ENCODE data around the gene THAP3. TPM values are rescaled to one million over a fixed set of nuclear protein-coding genes. Genes with fewer than 3 reads are reported as not detected.
"Not testable (repeated sequence)": the region's sequence is repeated elsewhere in the genome, so short reads cannot be mapped to it uniquely, and the experiment has no call there.

The THAP3 gene
- total RNA-seq, 1 experiment from 2014 or later, result 35.5 TPM

DNA sequence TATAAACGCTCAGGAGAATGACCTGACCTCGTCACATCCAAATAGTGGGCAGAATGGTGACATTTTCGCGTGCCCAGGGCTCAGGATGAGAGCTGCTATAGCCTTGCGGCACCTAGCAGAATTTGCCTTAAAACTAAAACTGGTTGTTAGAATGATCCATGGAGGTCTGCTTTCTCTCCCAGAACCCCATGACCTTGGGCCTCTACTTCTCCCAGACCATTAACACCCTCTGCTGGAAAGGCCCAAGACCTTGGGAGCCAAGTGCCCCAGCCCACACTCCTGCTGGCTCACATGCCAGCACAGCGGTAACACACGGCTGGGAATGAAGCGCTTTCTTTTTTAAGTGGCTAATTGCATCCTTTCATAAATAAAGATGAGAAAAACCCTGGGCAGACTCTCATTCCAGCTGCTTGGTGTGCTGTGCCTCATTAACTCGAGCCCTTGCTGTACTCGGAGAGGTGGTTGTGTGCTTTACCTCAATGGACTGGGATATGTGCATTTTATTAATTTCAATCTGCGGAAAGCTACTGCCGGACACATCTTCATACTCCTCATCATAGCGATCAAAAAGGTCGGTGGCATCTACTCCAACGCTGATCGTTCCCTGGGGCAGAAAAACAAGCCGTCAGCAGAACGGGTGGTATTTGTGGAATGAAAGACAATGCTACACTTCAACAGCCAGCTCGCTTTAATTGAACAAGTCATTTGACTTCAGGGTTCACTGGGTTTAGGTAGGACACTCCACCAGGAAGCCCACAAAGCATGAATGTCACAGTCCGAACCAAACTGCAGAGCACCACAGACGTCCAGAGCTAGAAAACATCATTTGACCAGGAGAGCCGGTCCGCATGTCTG, 29.0 kb downstream of the THAP3 start:
- Histone ChIP-seq H3K9me3 (replicated peaks) (no peaks in the 10 kb centered on the region), H3K4me3 (no peak overlapping the region), H3K4me1 (no peaks in the 10 kb centered on the region), H3K27me3 (no peaks in the 10 kb centered on the region), H3K27ac (no peak overlapping the region), H3K36me3 (peaks cover 44% of the 10 kb centered on the region)
- DNase-seq, result no peak

DNA sequence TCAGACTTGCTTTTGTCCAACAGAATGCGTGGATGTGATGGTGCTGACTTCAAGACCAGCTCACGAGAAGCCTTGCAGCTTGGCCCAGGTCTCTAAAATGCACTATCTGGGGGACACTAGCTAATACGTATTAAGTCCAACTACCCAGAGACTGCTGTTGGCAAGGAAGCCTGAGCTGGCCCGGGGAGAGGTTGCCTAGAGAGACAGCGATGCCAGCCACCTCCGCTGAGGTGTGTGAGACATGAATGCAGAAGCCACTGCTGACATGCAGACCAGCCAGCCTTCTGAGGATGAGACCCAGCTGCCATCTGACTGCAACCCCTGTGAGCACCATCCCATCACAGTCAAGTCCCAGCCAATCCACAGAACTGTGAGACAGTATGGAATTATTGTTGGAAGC, 32.5 kb downstream of the THAP3 start:
- H3K27ac ChIP-seq, result no peak overlapping the region

DNA sequence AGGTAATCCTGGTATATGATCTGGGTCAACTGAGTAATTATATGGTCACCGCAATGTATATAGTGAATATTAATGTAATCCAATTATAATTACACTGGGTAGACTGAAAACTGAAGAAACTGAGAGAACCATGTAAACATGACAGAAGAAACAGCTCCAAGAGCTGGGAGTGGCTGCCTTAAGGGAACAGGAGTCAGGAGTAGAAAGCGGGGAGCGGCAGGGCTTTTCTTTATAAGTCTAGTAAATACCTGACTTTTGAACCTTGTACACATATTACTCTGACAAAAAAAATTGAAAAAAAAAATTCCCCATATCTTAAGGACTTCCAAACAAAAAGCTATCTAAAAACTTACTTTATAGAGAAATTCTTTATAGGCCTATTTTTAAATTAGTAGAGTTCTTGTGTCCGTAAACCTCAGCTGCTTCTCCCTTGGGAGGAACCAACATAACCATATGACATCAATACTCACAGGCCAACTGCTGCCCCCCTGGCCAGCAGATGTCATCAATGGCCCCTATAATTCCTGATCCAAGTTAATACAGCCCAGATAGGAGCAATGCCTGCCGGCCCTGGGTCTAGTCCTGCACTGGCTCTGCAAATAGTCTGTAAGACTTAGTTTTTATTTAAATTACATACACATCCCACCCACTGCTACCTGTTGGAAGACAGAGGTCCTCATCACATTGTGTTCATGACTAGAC, 33.8 kb downstream of the THAP3 start:
- H3K4me1 ChIP-seq, result no peaks in the 10 kb centered on the region
- no peak overlapping the region for H3K27ac ChIP-seq
- H3K4me3 ChIP-seq, result no peak overlapping the region
- H3K36me3 ChIP-seq, result peaks cover 32% of the 10 kb centered on the region
- DNase-seq, result no peak
- no peaks in the 10 kb centered on the region for H3K27me3 ChIP-seq
- no peaks in the 10 kb centered on the region for H3K9me3 ChIP-seq (replicated peaks)

More for the DNA sequence above, 32.5 kb downstream of the THAP3 start:
- no peak overlapping the region for H3K4me3 ChIP-seq
- DNase-seq, result no peak
- H3K9me3 ChIP-seq (replicated peaks), result no peaks in the 10 kb centered on the region
- no peaks in the 10 kb centered on the region for H3K27me3 ChIP-seq
- H3K4me1 ChIP-seq, result no peaks in the 10 kb centered on the region
- peaks cover 32% of the 10 kb centered on the region for H3K36me3 ChIP-seq

DNA sequence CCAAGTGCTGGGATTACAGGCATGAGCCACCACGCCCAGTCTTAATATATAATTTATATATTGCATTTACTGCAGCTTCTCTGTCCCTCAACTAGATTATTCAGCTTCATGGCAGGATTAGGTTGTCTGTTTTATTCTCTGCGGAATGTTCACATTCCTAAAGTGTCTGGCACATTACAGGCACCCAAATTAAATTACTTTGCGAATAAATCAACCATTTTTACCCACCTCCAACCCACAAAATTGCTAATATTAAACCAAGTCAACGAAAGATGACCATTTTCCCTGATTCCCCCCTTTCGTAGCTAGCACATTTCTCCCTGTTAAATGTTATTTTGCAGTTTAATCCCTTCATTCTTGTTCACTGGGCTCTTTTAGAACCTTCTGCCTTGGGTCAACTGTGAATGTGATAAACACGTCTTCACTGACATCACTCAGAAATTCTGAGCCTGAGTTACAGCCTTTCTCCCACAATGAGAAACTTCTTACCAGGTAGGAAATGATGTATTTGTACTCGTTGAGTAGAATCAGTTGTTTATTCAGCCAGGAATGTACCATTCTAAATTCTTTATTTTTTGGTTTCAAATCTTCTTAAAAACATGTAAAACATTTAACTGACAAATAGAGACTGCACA, 35.9 kb downstream of the THAP3 start:
- no peaks in the 10 kb centered on the region for H3K9me3 ChIP-seq (replicated peaks)
- DNase-seq, result no peak
- H3K4me3 ChIP-seq, result no peak overlapping the region
- H3K27me3 ChIP-seq, result no peaks in the 10 kb centered on the region
- no peaks in the 10 kb centered on the region for H3K4me1 ChIP-seq
- peaks cover 24% of the 10 kb centered on the region for H3K36me3 ChIP-seq
- H3K27ac ChIP-seq, result no peak overlapping the region

DNA sequence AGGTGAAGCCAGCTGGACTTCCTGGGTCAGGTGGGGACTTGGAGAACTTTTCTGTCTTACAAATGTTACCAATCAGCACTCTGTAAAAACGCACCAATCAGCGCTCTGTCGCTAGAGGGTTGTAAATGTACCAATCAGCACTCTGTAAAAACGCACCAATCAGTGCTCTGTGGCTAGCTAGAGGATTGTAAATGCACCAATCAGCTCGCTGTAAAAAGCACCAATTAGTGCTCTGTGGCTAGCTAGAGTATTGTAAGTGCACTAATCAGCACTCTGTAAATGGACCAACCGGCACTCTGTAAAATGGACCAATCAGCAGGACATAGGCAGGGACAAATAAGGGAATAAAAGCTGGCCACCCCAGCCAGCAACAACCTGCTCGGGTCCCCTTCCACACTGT, 37.8 kb downstream of the THAP3 start:
- H3K9me3 ChIP-seq (replicated peaks); H3K4me1 ChIP-seq; H3K27ac ChIP-seq; H3K4me3 ChIP-seq; DNase-seq; H3K27me3 ChIP-seq: not testable (repeated sequence)
- H3K36me3 ChIP-seq, result peaks cover 37% of the 10 kb centered on the region

DNA sequence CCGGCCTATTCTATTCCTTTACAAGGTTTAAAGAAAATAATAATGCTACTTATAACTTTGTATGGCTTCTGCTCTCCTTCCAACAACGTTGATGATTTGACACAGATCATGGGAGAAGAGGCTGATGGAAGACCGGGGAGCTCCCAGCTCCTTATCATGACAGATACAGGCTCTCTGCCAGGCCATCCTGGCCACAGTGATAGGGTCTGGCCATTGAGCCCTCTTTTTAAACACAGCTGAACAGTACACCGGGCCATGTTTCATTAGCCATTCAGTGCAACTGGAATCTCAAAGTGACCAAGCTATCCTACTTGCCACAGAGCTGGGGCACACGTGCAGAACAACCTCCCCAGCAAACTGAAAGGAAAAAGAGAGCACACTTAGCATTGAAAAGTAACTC, 42.0 kb downstream of the THAP3 start:
- no peaks in the 10 kb centered on the region for H3K4me1 ChIP-seq
- peaks cover 58% of the 10 kb centered on the region for H3K36me3 ChIP-seq
- H3K9me3 ChIP-seq (replicated peaks), result no peaks in the 10 kb centered on the region
- H3K4me3 ChIP-seq, result no peak overlapping the region
- no peaks in the 10 kb centered on the region for H3K27me3 ChIP-seq
- no peak for DNase-seq
- H3K27ac ChIP-seq, result no peak overlapping the region

DNA sequence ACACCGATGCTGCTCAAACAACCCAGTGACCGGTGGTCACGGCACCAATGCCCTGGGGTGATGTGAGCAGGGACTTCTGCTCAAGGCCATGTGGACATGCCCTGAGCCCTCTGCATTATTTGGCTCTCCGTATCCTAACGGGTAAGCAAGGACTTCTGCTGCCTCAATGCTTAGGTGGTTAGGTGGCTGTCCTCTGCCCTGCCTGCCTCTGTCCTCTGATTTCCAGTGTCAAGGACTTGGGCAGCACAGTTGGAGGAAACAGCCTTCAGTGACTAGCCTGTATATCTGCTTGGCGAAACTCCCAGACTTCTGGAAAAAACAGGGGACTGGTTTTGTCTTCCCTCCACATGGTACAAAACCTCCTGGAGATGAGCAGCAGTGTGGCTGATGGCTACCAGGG, 42.5 kb downstream of the THAP3 start:
- H3K36me3 ChIP-seq, result peaks cover 61% of the 10 kb centered on the region
- H3K4me3 ChIP-seq, result no peak overlapping the region
- H3K27me3 ChIP-seq, result no peaks in the 10 kb centered on the region
- DNase-seq, result no peak
- no peaks in the 10 kb centered on the region for H3K4me1 ChIP-seq
- H3K27ac ChIP-seq, result no peak overlapping the region
- H3K9me3 ChIP-seq (replicated peaks), result no peaks in the 10 kb centered on the region

DNA sequence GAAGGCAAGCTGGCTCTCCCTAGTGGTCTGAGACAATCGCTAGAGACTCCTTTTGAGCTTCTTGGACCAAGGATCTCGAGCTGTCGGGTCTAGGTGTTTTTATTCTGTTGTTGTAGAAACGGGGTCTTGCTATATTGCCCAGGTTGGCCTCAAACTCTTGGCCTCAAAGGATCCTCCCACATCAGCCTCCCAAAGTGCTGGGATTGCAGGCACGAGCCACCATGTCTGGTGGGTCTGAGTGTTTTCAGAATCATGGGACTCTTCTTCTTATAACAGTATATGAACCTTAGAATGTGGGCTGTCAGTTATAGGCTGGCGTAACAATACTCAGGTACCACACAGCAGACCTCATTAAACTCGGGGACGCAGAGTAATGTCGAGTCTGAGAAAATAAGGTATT, 43.8 kb downstream of the THAP3 start:
- DNase-seq, result no peak
- H3K4me3 ChIP-seq, result no peak overlapping the region
- H3K4me1 ChIP-seq, result no peaks in the 10 kb centered on the region
- H3K27ac ChIP-seq, result no peak overlapping the region
- peaks cover 58% of the 10 kb centered on the region for H3K36me3 ChIP-seq
- no peaks in the 10 kb centered on the region for H3K27me3 ChIP-seq
- no peaks in the 10 kb centered on the region for H3K9me3 ChIP-seq (replicated peaks)

DNA sequence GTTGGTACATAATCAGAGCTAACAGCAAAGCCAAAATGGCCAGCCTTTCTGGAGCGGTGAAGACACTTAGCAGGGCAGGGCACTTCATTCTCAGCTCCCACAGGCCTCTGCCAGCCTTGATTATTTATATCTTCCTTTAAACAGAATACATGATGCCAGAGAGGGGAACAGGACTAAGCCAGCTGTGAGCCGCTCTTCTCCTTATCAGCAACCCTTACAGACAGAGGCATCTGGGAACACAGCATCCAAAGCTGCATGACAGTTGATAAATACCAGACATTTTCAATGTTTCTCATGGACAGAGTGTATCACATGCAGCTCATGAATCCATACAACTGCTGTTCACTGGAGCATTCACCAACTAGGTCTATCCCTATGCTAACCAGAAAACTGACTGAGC, 47.9 kb downstream of the THAP3 start:
- Histone ChIP-seq H3K9me3 (replicated peaks) (no peaks in the 10 kb centered on the region), H3K4me3 (no peak overlapping the region), H3K4me1 (no peaks in the 10 kb centered on the region), H3K36me3 (peaks cover 67% of the 10 kb centered on the region), H3K27me3 (no peaks in the 10 kb centered on the region), H3K27ac (no peak overlapping the region)
- no peak for DNase-seq

DNA sequence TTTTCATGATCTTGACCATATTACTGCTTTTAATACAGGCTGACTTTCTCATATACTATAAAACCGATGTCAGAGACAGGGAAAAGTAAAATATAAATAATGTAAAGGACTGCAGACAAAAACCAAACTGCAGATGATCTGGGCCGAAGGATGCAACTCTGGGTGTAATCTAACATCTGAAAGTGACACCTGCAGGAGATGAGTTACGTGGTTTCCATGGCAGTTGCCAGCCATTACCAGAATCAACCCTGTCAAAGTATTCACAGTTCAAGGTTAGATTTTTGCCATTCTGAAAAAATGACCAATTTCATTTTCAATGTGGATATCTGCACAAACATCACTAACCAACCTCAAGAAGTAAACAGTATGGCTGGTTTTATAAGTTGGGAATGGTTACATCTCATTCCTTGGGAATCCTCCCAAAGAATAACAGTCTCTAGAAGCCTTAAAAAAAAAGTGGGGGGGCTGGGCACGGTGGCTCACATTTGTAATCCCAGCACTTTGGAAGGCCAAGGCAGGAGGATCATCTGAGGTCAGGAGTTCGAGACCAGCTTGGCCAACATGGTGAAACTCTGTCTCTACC, 49.2 kb downstream of the THAP3 start:
- H3K4me1 ChIP-seq, result no peaks in the 10 kb centered on the region
- no peak overlapping the region for H3K27ac ChIP-seq
- H3K36me3 ChIP-seq, result peaks cover 71% of the 10 kb centered on the region
- no peaks in the 10 kb centered on the region for H3K9me3 ChIP-seq (replicated peaks)
- no peaks in the 10 kb centered on the region for H3K27me3 ChIP-seq
- no peak overlapping the region for H3K4me3 ChIP-seq
- DNase-seq, result no peak

DNA sequence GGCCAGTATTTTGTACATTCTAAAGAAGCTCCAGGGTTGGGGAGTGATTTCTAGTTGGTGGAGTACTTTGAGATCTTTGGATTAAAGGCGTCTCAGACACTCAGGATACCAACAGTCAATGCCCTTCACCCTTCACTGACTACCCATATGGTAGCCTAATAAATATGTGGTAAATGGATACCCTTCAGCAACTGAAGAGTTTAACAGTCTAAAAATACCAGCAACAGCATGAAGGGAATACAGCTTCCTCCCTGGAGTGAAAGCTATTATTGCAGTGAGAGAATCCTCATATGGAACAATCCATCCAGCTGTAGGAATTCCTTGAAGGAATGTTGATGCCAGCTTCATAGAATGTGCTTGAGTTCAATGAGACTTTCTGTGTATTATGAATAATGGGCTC, 50.1 kb downstream of the THAP3 start:
- Histone ChIP-seq H3K27ac (no peak overlapping the region), H3K36me3 (peaks cover 73% of the 10 kb centered on the region)
- no peak for DNase-seq

DNA sequence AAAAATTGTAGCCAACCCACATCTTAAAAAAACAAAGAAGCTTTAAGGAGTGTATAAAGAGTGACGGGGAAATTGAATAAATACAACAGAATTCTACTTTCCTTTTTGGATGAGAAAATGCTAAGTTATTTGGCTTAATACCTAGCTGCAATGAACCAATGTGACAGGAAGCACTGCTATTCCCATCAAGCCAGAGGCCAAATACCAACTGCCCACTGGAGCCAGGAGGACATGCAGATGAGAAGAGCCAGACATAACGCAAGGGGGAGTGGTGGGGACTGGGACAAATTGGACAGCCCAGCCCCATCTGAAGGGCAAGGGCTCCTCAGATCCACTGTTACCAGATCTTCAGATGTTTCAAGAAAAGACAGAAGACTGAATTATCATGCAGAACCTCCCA, 51.3 kb downstream of the THAP3 start:
- no peak for DNase-seq
- Histone ChIP-seq H3K27ac (no peak overlapping the region), H3K4me1 (no peaks in the 10 kb centered on the region), H3K4me3 (no peak overlapping the region), H3K36me3 (peaks cover 77% of the 10 kb centered on the region), H3K9me3 (replicated peaks) (no peaks in the 10 kb centered on the region), H3K27me3 (no peaks in the 10 kb centered on the region)

More for the DNA sequence above, 50.1 kb downstream of the THAP3 start:
- H3K4me3 ChIP-seq, result no peak overlapping the region
- no peaks in the 10 kb centered on the region for H3K9me3 ChIP-seq (replicated peaks)
- H3K27me3 ChIP-seq, result no peaks in the 10 kb centered on the region
- no peaks in the 10 kb centered on the region for H3K4me1 ChIP-seq
